GM06990 (cell line): ENCODE data around the gene DNAJB4.

ENCODE experiments used
- DNase-seq: peaks from one replicate; pipeline ENCODE4 v3.0.0-alpha.2; 2011; ENCODE audit not compliant: insufficient read length; ENCODE audit errors: extremely low read depth
- H3K27me3 ChIP-seq: replicated peaks from 2 replicates; pipeline ENCODE4 v1.6.0; 2011; ENCODE audit warnings: low read length; ENCODE audit not compliant: control insufficient read depth, insufficient read depth
- H3K36me3 ChIP-seq: 2 replicates; pipeline ENCODE4 v1.5.1; 2011; ENCODE audit warnings: low read length; ENCODE audit not compliant: control insufficient read depth, insufficient read depth
- H3K4me3 ChIP-seq: replicated peaks from 2 replicates; pipeline ENCODE4 v1.5.1; 2011; ENCODE audit warnings: low read depth, mild to moderate bottlenecking, control low read depth, low read length
- CTCF ChIP-seq: IDR thresholded peaks from 2 replicates; pipeline ENCODE4 v1.5.1; 2011; ENCODE audit warnings: low read length, control low read depth, mild to moderate bottlenecking, inconsistent platforms; ENCODE audit not compliant: insufficient read depth, poor library complexity, severe bottlenecking

The DNAJB4 gene

GRCh38 chr1:78048446-78048845, 43.7 kb downstream of the DNAJB4 start:
- H3K36me3 ChIP-seq = no peaks in the 10 kb centered on the region
- H3K27me3 ChIP-seq = peaks cover 2% of the 10 kb centered on the region
- TF ChIP-seq CTCF = no peak
- no peak for DNase-seq
- H3K4me3 ChIP-seq = no peak overlapping the region

- no peaks in the 10 kb centered on the region for H3K36me3 ChIP-seq
- H3K27me3 ChIP-seq = peaks cover 2% of the 10 kb centered on the region
- no peak for DNase-seq
- H3K4me3 ChIP-seq = no peak overlapping the region
- no peak for TF ChIP-seq CTCF
These were observed 44.7 kb downstream of the DNAJB4 start for GRCh38 chr1:78049396-78049795.

GRCh38 chr1:78051005-78051404, 46.3 kb downstream of the DNAJB4 start:
- no peaks in the 10 kb centered on the region for H3K27me3 ChIP-seq
- no peak for TF ChIP-seq CTCF
- DNase-seq = no peak
- H3K36me3 ChIP-seq = no peaks in the 10 kb centered on the region
- no peak overlapping the region for H3K4me3 ChIP-seq

GRCh38 chr1:78052685-78053405, 48.1 kb downstream of the DNAJB4 start:
- Histone ChIP-seq H3K27me3 (no peaks in the 10 kb centered on the region), H3K36me3 (no peaks in the 10 kb centered on the region), H3K4me3 (no peak overlapping the region)
- TF ChIP-seq CTCF = no peak
- no peak for DNase-seq

- no peaks in the 10 kb centered on the region for H3K27me3 ChIP-seq
- DNase-seq = no peak
- TF ChIP-seq CTCF = no peak
- no peaks in the 10 kb centered on the region for H3K36me3 ChIP-seq
- no peak overlapping the region for H3K4me3 ChIP-seq
These were observed 48.8 kb downstream of the DNAJB4 start for GRCh38 chr1:78053498-78053897.

GRCh38 chr1:78054559-78054958, 49.8 kb downstream of the DNAJB4 start:
- H3K4me3 ChIP-seq = no peak overlapping the region
- no peak for DNase-seq
- no peak for TF ChIP-seq CTCF
- no peaks in the 10 kb centered on the region for H3K27me3 ChIP-seq
- H3K36me3 ChIP-seq = no peaks in the 10 kb centered on the region
